Activated T-cell treated with anti-CD3 and anti-CD28 coated beads, Interleukin-2, amount 50 U/mL, for 72 hours (primary cell): Measurements from ENCODE around the gene SMURF1. TPM values are rescaled to one million over a fixed set of nuclear protein-coding genes. Genes with fewer than 3 reads are reported as not detected.

ENCODE experiments used
- ATAC-seq, 2 donors: fragments of 150-1000 bp; cut with Tn5 transposase; replicated peaks in 1 of 2; 2 replicates each; pipeline ENCODE4 v1.10.0; 2021; ENCODE audit warnings: moderate library complexity in 2 of 2, mild to moderate bottlenecking in 1 of 2
- DNase-seq, 2 donors: peaks; one replicate each; pipeline ENCODE4 v3.0.0; 2021 to 2022; ENCODE audit warnings: mixed read lengths in 1 of 2
- H3K27ac Mint-ChIP-seq: one replicate; pipeline ENCODE4 v1.8.0; 2022; ENCODE audit warnings: mild to moderate bottlenecking, moderate library complexity, mixed read lengths
- H3K27me3 Mint-ChIP-seq: one replicate; pipeline ENCODE4 v1.8.0; 2022; ENCODE audit warnings: low read depth, mixed read lengths
- H3K36me3 Mint-ChIP-seq, 2 donors: one replicate each; pipeline ENCODE4 v1.8.0; 2022; ENCODE audit warnings: mixed read lengths in 2 of 2, mild to moderate bottlenecking in 1 of 2; ENCODE audit not compliant: insufficient read depth in 2 of 2
- H3K4me1 Mint-ChIP-seq: one replicate; pipeline ENCODE4 v1.8.0; 2022; ENCODE audit warnings: low read depth, mixed read lengths
- H3K4me3 Mint-ChIP-seq, 2 donors: one replicate each; pipeline ENCODE4 v1.8.0; 2022; ENCODE audit warnings: mild to moderate bottlenecking in 2 of 2, mixed read lengths in 2 of 2, moderate library complexity in 2 of 2
- H3K9me3 Mint-ChIP-seq, 2 donors: one replicate each; pipeline ENCODE4 v1.8.0; 2022; ENCODE audit warnings: mixed read lengths in 2 of 2
- total RNA-seq, 2 donors: library from RNA; stranded (reverse); gene quantifications; one replicate each; pipeline ENCODE4 v1.2.3, GENCODE V29; 2022

Gene SMURF1
- total RNA-seq, 2 donors from 2014 or later, result 15.9 to 18.8 TPM

DNA sequence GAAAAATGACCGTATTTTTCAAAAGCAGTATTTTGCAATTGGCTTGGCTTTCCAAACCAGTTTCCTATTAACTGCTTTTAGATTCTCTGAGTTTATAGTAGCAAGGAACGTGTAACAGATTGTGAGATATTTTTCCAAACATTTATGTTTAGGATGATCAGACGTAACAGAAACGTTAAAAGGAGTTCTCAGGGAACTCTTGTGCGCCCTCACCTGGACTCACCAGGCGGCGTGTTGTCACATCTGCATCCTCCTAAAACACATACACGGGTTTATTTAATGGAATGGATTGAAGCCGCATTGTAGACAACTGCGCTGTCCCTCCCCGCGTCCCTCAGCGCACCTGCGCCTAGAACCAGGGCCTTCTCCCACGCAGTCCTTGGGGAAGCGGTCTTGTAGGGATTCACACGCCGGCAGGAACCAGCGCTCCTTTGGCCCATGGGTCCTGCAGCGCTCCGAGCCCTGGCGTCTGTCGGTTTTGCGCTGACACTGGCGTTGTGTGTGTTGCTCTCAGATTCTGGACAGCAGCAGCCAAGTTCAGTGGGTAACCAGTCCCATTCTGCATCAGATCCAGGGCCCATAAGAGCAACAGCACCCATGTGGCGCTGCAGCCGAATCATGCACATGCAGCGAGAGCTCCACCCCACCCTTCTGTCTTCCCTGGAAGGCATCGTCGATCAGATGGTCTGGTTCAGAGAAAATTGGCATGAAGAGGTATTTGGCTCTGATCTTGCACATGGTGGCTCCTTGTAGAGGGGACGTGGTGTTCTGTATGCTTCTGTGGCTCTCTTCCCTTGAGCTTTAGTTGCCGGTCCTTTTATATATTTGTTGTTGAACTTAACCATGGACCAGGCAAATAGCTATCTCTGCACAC, 150.6 kb downstream of the SMURF1 start:
- peaks cover 9 to 13% of the 10 kb centered on the region in 2 donors for H3K36me3 Mint-ChIP-seq
- H3K9me3 Mint-ChIP-seq, result no peaks in the 10 kb centered on the region
- H3K27ac Mint-ChIP-seq, result peak overlapping the region; percentile 12
- no peaks in the 10 kb centered on the region for H3K27me3 Mint-ChIP-seq
- H3K4me3 Mint-ChIP-seq, result no peak overlapping the region
- H3K4me1 Mint-ChIP-seq, result peaks cover 16% of the 10 kb centered on the region
- DNase-seq (no peak), ATAC-seq (no peak)

DNA sequence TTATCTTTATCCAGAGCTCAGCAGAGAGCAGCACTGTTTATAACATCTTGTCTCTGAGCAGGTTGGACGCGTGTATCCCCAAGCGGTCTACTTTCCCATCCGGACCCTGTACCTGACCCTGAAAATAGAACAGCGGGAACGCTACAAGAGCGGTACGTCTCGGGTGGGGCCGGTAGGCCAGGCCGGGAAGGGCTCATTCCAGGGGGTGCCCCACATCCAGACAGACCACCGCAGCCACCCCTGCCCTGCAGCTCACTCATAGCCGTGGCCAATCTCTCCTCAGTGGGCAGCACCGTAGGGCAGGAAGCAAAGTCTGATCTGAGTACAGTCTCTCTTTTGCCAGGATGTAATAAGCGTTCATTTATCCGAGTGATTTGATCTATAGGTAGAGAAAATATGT, 151.8 kb downstream of the SMURF1 start:
- Mint-ChIP-seq H3K9me3 (no peaks in the 10 kb centered on the region), H3K27me3 (no peaks in the 10 kb centered on the region), H3K36me3 (peaks cover 13 to 22% of the 10 kb centered on the region in 2 donors), H3K27ac (no peak overlapping the region), H3K4me3 (no peak overlapping the region), H3K4me1 (peaks cover 17% of the 10 kb centered on the region)
- DNase-seq, result no peak
- no peak for ATAC-seq

DNA sequence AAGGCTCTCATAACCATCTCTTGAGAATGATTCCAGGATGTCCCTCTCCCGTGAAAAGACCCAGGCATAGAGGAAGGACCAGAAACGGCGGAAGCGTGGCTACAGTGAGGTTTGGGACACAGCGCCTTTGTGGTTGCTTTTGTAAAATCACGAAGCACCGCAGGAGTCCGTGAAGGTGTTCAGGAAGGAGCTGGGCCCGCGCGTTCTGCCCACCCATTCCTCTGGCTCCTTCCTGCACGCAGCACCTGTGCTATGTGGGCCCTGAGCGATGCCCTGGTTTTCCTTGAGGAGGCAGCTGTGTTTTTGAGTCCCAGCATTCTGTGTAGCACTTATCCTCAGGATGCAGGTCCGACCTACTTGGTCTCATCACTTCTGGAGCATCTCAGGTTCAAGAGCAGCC, 152.8 kb downstream of the SMURF1 start:
- Mint-ChIP-seq H3K4me1 (peaks cover 14% of the 10 kb centered on the region), H3K27ac (no peak overlapping the region), H3K27me3 (no peaks in the 10 kb centered on the region), H3K9me3 (no peaks in the 10 kb centered on the region), H3K36me3 (peaks cover 17 to 29% of the 10 kb centered on the region in 2 donors), H3K4me3 (no peak overlapping the region)
- DNase-seq (no peak), ATAC-seq (no peak)

DNA sequence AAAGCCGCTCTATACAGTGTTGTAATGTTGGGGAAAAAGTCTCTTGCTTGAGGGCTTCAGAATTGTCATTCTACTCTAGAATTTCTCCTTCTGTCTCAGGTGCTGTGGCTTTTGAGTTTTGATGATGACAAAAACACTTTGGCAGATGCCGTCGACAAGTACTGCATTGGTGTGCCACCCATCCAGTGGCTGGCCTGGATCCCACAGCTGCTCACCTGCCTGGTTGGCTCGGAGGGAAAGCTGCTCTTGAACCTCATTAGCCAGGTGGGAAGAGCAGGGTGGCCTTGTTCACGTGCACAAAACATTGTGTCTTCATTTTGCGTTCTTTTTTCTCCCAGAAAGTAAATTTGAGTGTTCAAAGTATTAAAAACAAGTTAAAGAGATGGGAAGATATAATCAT, 153.6 kb downstream of the SMURF1 start:
- H3K9me3 Mint-ChIP-seq, result peaks cover 2 to 3% of the 10 kb centered on the region in 2 donors
- peaks cover 6% of the 10 kb centered on the region for H3K4me1 Mint-ChIP-seq
- ATAC-seq (no peak), DNase-seq (no peak)
- no peaks in the 10 kb centered on the region for H3K27me3 Mint-ChIP-seq
- H3K36me3 Mint-ChIP-seq, result peaks cover 16 to 30% of the 10 kb centered on the region in 2 donors
- H3K27ac Mint-ChIP-seq, result no peak overlapping the region
- no peak overlapping the region for H3K4me3 Mint-ChIP-seq

DNA sequence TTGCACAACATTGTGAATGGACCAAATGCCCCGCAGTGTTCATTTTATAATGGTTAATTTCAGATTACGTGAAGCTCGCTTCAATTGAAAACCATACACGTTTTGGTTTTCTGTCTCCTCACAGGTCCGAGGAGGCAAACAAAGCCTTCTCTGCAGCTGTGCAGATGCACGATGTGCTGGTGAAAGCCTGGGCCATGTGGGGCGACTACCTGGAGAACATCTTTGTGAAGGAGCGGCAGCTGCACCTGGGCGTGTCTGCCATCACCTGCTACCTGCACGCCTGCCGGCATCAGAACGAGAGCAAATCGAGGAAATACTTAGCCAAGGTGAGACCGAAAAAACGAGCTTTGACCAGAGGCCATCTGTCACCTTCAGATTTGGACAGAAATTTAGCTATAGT, 155.3 kb downstream of the SMURF1 start:
- DNase-seq, result no peak
- Mint-ChIP-seq H3K27ac (no peak overlapping the region), H3K4me1 (peaks cover 6% of the 10 kb centered on the region), H3K27me3 (no peaks in the 10 kb centered on the region), H3K36me3 (peaks cover 21 to 46% of the 10 kb centered on the region in 2 donors), H3K4me3 (no peak overlapping the region), H3K9me3 (peaks cover 2 to 3% of the 10 kb centered on the region in 2 donors)
- no peak for ATAC-seq

DNA sequence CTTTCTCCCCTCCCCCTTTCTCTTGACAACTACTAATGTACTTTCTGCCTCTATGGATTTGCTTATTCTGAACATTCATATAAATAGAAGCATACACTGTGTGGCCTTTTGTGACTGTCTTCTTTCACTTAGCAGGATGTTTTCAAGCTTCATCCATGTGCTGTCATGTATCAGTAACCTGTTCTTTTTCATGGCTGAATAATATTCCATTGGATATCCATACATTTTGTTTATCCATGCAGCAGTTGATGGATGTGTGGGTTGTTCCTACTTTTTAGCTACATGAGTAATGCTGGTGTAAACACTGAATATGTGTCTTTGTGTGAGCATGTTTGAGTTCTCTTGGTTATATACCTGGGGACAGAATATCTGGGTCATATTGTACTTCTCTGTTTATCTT, 158.0 kb downstream of the SMURF1 start:
- ATAC-seq (no peak), DNase-seq (no peak)
- H3K4me1 Mint-ChIP-seq, result peaks cover 6% of the 10 kb centered on the region
- peaks cover 25 to 61% of the 10 kb centered on the region in 2 donors for H3K36me3 Mint-ChIP-seq
- peaks cover 2 to 3% of the 10 kb centered on the region in 2 donors for H3K9me3 Mint-ChIP-seq
- peak overlapping the region; percentile 12 for H3K27ac Mint-ChIP-seq
- no peak overlapping the region for H3K4me3 Mint-ChIP-seq
- H3K27me3 Mint-ChIP-seq, result no peaks in the 10 kb centered on the region

DNA sequence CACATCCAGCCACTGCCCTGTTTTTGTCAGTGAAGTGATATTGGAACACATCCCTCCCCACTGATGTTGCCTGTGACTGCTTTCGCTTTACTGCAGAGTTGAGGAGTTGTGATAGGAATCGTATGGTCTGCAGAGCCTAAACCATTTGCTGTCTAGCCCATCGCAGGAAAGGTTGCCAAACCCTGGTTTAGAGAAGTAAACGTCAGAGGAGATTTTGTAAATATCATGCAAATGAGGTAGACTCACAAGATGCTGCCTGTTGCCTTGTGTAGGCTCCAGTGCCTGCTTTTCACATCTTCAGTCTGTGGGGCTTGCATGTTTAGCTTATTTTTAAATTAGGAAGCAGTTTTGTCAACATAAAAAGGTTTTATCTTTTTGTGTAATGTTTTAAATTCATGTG, 158.5 kb downstream of the SMURF1 start:
- ATAC-seq (no peak), DNase-seq (no peak)
- Mint-ChIP-seq H3K4me1 (peaks cover 6% of the 10 kb centered on the region), H3K9me3 (peaks cover 2 to 3% of the 10 kb centered on the region in 2 donors), H3K4me3 (no peak overlapping the region), H3K27ac (no peak overlapping the region), H3K36me3 (peaks cover 25 to 62% of the 10 kb centered on the region in 2 donors), H3K27me3 (no peaks in the 10 kb centered on the region)

DNA sequence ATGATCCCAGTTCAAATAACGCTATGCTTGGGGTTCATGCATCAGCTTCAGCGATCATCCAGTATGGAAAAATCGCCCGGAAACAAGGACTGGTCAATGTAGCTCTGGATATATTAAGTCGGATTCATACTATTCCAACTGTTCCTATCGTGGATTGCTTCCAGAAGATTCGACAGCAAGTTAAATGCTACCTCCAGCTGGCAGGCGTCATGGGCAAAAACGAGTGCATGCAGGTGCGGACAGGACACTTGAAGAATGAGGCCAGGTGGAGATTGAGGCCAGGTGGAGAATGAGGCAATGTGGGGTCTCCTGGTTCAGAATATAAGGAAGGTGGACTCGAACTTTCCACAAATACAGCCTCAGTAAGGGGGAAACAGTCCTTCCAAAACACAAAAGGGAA, 159.8 kb downstream of the SMURF1 start:
- DNase-seq (no peak), ATAC-seq (no peak)
- H3K4me1 Mint-ChIP-seq, result peaks cover 6% of the 10 kb centered on the region
- H3K36me3 Mint-ChIP-seq, result peaks cover 28 to 64% of the 10 kb centered on the region in 2 donors
- H3K9me3 Mint-ChIP-seq, result peaks cover 2 to 3% of the 10 kb centered on the region in 2 donors
- H3K4me3 Mint-ChIP-seq, result no peak overlapping the region
- H3K27me3 Mint-ChIP-seq, result no peaks in the 10 kb centered on the region
- no peak overlapping the region for H3K27ac Mint-ChIP-seq

DNA sequence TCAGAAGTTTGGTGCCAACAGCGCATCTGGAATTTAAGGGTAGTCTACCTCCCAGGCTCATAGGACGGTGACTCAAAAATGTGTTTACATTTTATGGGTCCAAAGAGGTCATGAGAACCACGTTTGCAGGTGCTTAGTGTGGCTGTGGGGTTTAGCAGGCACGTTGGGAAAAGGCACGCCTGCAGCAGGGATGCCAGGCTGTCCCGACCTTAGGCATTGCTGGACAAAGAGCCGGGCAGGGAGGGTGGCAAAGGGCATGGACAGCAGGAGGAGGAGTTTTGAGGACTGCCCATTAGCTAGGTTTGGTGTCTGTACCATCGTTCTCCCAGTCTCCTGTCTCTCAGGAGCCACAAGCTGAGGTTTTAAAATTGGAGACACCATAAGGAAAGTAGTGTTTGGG, 161.2 kb downstream of the SMURF1 start:
- no peaks in the 10 kb centered on the region for H3K27me3 Mint-ChIP-seq
- H3K4me1 Mint-ChIP-seq, result no peaks in the 10 kb centered on the region
- ATAC-seq (no peak), DNase-seq (no peak)
- peaks cover 2 to 3% of the 10 kb centered on the region in 2 donors for H3K9me3 Mint-ChIP-seq
- H3K4me3 Mint-ChIP-seq, result no peak overlapping the region
- peaks cover 28 to 68% of the 10 kb centered on the region in 2 donors for H3K36me3 Mint-ChIP-seq
- no peak overlapping the region for H3K27ac Mint-ChIP-seq

DNA sequence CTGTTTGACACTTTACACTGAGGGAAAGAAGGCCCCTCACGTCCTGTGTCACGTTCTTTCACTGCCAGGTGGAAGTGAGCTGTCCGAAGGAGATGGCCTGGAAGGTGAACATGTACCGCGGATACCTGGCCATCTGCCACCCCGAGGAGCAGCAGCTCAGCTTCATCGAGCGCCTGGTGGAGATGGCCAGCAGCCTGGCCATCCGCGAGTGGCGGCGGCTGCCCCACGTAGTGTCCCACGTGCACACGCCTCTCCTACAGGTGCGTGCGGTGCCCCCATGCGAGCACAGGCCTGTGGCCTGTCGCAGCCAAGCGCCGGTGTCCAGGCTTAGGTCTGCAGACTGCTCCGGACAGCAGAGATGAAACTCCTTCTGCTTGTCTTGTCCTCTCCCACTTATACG, 162.2 kb downstream of the SMURF1 start:
- Mint-ChIP-seq H3K4me3 (no peak overlapping the region), H3K36me3 (peaks cover 24 to 60% of the 10 kb centered on the region in 2 donors), H3K27ac (no peak overlapping the region), H3K9me3 (peaks cover 2 to 3% of the 10 kb centered on the region in 2 donors), H3K27me3 (no peaks in the 10 kb centered on the region), H3K4me1 (no peaks in the 10 kb centered on the region)
- DNase-seq (no peak), ATAC-seq (no peak)

DNA sequence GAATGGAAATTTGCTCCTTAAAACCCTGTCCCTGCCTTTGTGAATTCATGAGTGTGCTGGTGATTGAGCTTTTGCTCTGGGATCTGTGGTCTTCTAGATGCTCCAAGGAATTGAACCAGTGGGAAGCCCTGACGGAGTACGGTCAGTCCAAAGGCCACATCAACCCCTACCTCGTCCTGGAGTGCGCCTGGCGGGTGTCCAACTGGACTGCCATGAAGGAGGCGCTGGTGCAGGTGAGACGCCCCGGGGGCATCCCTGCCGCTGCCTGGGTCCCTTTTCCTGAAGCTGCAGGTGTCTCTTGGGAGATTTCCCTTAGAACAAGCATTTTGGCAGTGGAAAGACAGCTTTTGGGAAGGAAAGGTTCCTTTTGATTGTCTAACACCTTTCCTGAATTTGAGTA, 165.2 kb downstream of the SMURF1 start:
- no peak for DNase-seq
- no peaks in the 10 kb centered on the region for H3K27me3 Mint-ChIP-seq

More for the DNA sequence above, 165.2 kb downstream of the SMURF1 start:
- H3K4me1 Mint-ChIP-seq, result no peaks in the 10 kb centered on the region
- no peaks in the 10 kb centered on the region for H3K9me3 Mint-ChIP-seq
- no peak for ATAC-seq
- H3K4me3 Mint-ChIP-seq, result no peak overlapping the region
- H3K27ac Mint-ChIP-seq, result no peak overlapping the region
- peaks cover 12 to 40% of the 10 kb centered on the region in 2 donors for H3K36me3 Mint-ChIP-seq
